HG02571 (cell line): Measurements from ENCODE around the gene MRPL49.
A peak's percentile ranks its signal among the peaks of the same experiment; 100 is the strongest.
"Not testable (repeated sequence)": the region's sequence is repeated elsewhere in the genome, so short reads cannot be mapped to it uniquely, and the experiment has no call there.

Experiments
- ATAC-seq: cut with Tn5 transposase; IDR thresholded peaks from one replicate; pipeline ENCODE4 v1.9.1; 2021; ENCODE audit warnings: mild to moderate bottlenecking, moderate library complexity; ENCODE audit not compliant: unreplicated experiment

The MRPL49 gene

DNA sequence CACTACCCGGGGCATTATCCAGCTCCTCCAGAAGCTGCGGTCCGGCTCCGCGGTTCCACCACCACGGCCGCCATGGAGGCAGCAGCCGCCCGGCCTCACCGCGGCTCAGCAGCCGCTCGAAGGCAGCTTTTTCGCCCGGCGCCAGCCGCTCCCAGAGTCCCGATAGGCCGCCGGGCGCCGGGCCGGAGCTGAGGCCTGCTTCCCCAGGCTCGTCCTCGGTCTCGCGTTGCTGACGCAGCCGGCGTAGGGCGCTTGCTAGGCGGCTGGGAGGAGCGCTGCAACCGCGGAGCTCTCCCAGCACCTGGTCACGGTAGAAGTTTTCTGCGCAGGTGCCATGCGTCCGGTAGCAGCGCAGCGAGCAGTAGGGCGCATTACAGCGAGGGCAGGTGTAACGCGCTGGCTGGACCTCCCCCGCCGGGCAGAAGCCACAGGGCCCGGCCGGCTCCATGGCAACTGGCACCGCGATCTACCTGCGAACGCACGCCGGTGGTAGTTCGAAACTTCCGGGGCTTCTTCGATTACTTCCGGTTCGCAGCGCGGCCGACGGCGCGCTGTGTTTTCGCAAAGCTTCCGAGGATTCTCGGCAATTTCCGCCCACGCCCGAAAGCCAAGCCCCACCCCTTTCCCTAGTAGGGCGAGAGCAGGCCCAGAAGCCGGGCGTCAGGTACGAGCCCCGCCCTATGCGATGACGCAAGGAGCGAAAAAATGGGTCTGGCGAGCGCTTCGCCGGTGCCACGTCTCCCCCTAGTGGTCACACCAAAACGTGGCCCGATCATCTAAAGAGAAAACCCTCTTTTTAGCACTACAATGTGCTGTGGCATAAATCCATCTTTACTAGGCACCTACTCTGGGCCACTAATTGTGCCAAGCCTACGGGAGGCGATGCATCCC, 4.7 kb upstream of the MRPL49 start, which contains the start of gene ZNHIT2:
TSS of gene ZNHIT2 (minus strand) at position 496 of the 891 bp plus-strand sequence. CDS start at position 448, 48 bp downstream.
- peak; percentile 59 for ATAC-seq

DNA sequence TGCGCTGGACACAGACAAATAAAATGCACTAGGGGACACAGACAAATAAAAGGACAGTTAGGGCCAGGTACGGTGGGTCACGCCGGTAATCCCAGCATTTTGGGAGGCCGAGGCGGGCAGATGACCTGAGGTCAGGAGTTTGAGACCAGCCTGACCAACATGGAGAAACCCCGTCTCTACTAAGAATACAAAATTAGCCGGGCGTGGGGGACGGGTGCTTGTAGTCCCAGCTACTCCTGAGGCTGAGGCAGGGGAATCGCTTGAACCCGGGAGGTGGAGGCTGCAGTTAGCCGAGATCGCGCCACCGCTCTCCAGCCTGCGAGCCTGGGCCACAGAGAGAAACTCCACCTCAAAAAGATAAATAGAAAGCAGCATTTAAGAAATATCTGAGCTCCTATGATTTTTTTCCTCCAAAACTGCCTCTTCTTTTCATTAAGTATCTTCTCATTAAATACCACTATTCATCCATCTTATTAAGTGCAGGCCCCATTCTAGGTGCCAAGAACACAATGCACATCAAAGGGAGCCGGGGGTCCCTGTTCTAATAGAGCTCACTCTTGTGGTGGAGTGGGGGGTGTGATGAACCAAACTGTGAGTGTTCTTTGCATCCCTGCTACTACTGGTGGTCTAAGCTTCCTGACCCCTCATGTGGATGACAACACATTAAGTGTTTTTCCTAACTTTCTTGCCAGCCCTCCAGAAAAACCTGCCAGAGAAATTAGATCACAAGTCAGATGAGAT, 3.9 kb upstream of the MRPL49 start:
- ATAC-seq, result no peak

GRCh38 chr11:65118891-65119669, 3.0 kb upstream of the MRPL49 start:
- ATAC-seq, result not testable (repeated sequence)

- no peak for ATAC-seq
These were observed 2.5 kb upstream of the MRPL49 start for GRCh38 chr11:65119670-65119995.

- no peak for ATAC-seq
These were observed 1.3 kb upstream of the MRPL49 start for GRCh38 chr11:65120831-65121230.

- ATAC-seq, result no peak
These were observed 665 bp upstream of the MRPL49 start for GRCh38 chr11:65121447-65121864.

GRCh38 chr11:65124480-65125196, 2.5 kb downstream of the MRPL49 start:
- no peak for ATAC-seq

DNA sequence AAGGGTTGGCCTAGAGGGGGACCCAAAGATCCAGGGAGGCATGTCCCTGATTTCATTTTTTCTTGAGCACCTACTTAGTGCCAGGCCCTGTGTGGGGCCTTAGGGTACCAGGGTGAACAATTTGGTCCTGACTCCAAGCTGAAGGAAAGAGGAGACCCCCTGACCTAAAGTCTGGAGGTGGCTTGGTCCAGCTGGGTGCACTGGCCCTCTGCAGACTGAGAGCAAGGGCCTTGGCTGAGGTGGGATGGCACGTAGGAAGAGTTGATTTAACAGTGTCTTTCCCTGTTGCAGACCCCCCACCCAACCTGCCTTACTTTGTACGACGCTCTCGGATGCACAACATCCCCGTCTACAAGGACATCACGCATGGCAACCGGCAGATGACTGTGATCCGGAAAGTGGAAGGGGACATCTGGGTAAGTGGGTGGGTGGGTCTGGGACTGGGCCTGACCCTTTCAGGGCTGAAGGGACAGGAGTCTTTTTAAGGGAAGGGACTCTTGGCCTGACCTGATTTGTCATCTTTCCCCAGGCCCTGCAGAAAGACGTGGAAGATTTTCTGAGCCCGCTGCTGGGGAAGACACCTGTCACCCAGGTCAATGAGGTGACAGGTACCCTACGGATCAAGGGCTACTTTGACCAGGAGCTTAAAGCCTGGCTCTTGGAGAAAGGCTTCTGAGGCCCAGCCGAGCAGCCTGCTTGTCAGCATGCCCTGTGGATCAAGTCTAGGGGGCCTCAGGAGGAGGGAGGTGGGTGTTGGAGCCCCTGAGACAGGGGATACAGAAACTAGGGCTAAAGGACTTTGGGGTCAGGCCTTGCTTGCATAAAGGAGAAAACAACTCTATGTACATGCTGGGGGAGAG, 3.3 kb downstream of the MRPL49 start:
- ATAC-seq, result no peak

DNA sequence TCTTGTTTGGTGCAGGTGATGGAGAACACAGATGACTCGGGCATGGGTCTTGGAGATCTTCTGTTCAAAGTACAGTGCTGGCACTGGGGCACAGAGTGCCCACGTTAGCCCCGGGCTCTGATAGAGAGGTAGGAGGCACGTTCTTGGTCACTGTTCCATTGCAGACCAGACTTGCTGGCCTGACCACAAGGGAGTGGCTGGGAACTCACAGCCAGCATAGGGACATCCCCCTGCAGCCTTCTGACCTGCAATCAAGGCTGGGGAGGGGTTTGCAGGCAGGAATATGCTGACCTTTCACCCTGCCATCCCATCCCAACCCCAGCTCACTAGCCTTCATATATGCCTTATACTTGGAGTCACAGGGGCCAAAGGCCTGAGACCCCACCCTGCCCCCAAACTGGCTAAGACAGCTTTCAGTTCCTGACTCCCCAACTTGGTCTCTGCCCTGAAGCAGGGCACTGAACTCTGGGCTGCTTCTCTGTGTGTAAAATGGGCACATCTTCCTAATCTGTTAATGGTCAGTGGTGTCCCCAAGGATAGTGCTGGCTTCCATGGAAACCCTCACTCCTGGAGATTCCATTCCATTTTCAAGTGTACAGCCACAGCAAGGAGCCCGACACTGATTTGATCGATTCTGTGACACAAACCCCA, 4.6 kb downstream of the MRPL49 start:
- no peak for ATAC-seq

- no peak for ATAC-seq
These were observed 5.5 kb downstream of the MRPL49 start for GRCh38 chr11:65127473-65128181.

DNA sequence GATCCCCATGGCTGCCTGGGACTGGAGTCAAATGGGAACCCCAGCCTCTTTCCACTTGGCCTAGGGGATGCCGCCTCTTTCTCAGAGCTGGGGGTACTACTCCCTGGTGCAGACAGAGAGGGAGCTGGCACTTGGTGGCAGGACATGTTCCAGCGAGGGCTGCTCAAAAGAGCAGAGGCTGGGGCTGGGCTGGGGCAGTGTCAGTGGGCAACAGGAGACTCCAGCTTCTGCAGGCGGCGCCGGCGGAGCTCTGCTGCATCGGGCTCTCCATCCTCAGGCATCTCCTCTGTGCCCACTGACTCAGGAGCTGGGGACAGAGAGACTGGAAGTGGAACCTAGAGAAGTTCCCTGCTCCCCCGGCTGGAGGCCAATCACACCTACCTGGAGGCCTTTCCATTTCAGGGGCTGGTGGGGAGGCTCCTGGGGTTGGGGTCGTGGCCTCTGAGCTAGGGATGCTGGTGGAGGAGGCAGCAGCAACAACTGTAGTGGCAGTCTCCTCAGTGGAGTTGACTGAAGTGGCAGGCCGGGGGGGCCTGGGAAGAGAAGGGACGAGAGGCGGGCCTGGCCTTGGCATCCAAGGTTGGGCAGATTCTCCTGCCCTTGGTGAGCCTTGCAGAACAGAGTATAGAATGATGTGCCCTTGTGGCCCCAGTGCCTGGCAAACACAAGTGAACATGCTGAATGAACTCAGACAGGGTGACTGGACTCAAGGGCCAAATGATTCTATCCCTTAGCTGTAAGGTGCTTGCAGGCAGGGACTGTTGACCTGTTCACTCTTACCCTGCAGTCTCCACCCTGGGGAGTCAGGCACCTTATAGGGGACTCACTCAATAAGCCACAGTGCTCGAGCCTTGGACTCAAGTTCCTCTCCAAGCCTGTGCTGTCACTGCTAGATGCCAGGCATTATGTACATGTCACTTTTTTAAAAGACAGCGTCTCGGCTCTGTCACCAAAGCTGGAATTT, 6.3 kb downstream of the MRPL49 start:
- ATAC-seq, result no peak

DNA sequence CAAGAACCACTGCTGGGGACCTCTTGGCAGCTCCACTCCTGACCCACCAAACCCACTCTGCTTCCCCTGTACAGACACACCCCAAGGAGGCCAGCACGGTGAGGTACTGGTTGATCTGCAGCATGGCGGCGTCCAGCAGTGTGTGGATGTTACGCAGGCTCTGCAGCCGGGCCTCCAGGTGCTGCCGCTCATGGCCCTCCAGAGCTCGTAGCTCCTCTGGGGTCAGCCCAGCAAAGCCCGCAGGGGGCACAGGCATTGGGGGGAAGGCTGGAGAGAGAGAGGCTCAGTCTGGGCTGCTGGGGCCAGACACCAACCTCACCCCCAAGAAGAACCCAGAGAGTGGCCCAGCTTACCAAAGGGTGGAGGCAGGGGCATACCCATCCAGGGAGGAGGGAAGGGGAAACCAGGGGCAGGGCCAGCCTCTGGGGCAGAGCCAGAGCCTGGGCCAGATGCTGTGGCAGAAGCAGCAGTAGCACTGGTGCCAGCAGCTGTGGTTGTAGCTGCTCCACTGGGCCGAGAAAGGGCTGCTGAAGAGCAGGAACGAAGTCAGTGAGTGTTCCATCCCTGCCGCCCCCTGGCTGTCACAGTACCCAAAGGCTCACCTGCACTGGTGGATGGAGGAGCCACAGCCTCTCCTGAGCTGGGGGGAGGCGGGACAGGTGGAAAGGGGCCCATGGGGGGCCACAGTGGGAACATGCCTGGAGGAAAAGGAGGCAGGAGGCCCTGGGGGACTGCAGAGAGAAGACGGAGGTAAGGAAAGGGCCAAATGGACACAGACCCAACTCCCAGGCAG, 7.7 kb downstream of the MRPL49 start:
- no peak for ATAC-seq

DNA sequence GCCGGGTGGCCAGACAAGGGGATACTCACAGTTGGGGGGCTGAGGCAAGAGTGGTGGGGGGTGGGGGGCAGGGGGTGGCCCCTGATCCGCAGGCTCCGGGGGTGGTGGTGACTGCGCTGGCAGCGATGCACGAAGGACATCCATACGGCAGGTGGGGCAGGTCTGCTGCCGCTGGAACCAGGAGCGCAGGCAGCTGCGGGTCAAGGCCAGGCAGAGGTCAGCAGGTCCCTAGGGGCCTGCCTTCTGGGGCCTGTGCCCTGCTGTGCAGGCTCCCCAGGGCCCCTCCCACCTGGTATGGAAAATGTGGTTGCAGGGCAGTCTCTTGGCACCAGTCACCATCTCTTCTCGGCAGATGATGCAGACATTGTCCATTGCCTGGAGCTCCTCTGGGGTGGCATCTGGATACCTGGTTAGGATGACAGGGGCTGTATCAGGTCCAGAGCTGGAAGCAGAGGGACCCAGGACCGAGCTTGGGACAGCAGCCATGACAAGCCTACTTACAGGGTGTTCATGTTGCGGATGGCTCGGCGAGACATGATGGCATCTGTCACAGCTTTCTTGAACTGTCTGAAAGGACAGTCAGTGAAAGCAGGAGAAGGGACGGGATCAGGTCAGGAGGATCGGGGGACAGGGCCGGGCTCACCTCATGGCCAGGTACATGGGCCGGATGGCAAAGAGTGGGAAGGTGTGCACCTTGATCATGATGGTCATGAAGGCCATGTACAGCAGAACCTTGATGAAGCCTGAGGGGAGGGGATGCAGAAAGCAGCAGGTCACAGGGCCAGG, 8.7 kb downstream of the MRPL49 start:
- no peak for ATAC-seq

- ATAC-seq, result no peak
These were observed 9.3 kb downstream of the MRPL49 start for GRCh38 chr11:65131417-65131776.

DNA sequence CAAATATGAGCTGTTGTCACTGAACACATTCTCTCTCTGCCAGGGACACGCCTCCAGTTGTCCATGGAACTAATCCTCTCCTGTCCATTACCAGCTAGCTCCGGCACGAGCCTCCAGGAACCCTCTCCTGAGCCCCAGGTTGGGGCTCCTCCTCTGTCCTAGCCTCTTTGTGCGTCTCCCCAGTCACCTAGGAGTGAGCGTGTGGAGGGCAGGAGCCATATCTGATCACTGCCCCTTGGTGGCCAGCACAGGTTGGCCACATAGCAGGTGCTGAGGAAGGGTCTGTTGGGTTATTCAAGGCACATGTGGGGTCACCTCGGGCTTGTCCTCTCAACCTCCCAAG, 9.7 kb downstream of the MRPL49 start:
- ATAC-seq, result no peak
